Stimulated activated CD8-positive, alpha-beta memory T cell treated with anti-CD3 and anti-CD28 coated beads, Interleukin-12 subunit alpha, Interleukin-12 subunit beta, amount 100 ng/mL, for 4 hours (primary cell): ENCODE results near the gene RPL10.

ENCODE experiments used
- DNase-seq: peaks from one replicate; pipeline ENCODE4 v3.0.0-alpha.2; 2020; ENCODE audit warnings: low read depth

The RPL10 gene

DNA sequence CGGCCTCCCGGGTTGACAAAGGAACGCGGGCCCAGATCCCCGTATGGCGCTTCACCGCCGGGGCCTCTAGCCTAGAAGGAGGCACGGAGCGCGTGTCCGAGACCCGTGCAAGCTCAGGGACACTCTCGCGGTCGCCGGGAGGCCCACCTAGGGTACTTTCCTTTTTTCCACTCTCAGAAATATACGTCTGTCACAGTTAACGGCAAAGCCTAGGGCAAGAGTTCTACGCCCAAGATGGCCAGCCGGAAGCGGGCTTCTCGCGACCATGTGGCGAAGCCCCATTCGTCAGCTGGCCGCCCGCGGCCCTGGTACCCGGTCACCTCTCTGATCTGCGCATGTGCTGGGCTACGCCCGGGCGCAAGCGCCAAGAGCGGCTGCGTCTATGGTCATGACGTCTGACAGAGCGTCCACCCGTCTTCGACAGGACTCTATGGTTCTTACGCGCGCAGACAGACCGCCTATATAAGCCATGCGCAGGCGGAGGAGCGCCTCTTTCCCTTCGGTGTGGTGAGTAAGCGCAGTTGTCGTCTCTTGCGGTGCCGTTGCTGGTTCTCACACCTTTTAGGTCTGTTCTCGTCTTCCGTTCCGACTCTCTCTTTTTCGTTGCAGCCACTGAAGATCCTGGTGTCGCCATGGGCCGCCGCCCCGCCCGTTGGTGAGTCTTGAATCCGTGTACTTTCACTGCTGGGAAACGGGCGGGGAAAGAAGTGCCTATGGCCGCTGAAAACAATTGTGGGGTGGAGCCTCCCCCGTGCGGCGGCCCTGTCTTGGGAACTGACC, at the start of gene RPL10:
TSS of gene RPL10 (plus strand) at position 490 of the 780 bp plus-strand sequence. CDS start at position 633, 143 bp downstream.
- DNase-seq = peak; percentile 80

DNA sequence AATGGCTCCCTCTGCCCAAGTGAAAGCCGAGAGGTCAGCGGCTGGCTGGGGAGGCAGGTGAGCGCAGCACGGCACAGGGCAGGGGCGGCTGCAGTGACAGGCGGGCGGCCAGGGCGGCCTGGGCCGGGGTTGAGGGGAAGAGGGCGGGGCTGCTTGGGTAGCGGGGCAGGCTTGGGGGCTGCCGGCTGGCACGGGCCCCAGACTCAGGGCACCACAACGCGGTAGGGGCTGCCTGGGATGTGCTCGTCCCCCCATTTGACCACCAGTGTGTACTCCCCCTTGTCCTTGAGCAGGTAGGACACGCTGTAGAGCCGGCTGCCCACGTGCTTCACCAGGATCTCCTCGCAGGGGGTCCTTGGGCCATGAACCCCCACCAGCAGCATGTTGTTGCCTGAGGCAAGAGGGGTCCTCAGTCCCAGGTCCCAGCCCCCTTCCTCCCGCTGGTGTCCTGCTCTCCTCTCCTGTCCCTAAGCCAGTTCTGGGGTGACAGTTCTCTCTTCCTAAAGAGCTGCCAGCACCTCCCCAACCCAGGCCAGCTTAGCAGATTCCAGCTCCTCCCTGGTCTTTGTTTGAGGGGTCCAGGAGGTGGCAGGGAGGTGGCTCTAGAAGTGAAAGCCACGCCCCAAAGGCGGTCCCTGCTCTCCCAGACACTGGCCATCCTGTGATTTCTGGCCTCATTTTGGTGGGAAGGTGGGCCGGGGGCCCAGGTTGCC, 49.4 kb upstream of the RPL10 start:
- DNase-seq = no peak

DNA sequence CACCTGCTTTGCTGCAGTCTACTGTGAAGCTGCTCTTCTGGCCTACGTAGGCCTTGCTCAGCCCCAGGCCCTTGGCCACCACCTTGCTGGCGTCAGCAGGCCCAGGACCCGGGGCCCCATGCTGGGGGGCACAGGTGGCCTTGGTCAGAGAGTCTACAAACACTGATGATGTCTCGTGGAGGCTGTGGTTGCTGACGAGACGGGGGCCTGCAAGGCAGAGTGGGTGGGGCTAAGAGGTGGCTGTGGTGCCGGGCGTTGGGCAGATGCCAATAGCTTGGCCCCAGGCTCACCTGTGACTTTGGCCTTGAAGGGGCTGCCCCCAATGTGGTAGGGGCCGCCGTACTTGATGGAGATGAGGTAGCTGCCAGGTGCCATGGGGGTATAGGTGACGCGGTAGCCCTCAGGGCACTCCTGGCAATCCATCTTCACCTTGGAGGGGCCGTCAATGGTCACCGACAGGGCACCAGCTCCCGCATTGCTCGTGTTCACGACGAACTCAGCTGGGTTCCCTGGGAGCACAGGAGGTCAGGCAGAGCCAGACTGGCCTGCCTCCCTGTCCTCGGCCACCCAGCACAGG, 48.7 kb upstream of the RPL10 start:
- no peak for DNase-seq

DNA sequence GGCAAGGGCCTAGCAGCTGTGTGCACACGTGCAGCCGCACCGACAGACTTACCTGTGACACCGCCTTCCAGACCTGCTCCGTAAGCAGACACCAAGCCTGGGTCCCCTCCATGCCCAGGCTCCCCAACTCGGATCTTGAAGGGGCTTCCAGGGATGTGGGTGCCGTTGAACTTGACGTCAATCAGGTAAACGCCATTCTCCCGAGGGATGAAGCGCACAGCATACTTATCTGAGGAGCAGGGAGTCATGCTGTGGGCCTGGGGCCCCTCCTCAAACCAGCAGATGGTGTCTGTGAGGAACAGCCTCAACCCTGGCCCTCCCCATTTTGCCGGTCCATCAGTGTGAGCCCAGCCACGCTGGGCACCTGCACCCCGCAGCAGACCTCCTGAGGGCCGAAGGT, 48.2 kb upstream of the RPL10 start:
- DNase-seq = no peak

DNA sequence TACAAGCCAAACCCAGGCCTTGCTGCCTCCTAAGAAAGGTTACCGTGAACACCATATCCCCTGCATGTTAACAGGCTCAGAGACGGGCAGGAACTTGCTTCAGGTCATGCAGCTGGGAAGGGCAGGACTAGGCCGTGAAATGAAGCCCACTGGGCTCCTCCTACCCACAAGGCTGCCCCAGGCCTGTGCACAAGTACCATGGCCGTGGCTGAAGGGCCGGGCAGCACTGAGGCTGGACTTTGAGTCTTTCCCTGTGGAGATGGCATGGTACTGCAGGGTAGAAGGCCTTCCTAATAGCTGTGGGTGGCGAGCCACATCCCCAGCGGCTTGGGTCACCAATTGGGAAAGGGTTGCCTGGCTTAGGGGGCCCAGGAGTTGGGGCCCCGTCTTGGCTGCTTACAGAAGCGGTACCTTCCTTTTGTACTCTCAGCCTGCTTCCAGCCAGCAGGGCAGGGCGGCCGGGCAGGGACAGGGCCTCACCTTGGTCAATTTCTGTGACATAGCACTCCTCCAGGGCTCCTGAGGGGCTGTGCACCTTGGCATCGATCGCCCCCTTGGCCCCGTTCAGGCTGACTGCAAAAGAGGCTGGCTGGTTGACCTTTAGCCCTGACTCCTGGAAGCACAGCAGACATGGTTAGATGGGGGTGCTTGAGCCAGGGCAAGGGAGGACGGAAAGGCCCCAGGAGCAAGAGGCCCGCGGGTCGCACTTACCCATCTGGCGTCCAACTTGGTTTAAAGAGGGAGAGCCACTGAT, 47.6 kb upstream of the RPL10 start:
- DNase-seq = no peak

DNA sequence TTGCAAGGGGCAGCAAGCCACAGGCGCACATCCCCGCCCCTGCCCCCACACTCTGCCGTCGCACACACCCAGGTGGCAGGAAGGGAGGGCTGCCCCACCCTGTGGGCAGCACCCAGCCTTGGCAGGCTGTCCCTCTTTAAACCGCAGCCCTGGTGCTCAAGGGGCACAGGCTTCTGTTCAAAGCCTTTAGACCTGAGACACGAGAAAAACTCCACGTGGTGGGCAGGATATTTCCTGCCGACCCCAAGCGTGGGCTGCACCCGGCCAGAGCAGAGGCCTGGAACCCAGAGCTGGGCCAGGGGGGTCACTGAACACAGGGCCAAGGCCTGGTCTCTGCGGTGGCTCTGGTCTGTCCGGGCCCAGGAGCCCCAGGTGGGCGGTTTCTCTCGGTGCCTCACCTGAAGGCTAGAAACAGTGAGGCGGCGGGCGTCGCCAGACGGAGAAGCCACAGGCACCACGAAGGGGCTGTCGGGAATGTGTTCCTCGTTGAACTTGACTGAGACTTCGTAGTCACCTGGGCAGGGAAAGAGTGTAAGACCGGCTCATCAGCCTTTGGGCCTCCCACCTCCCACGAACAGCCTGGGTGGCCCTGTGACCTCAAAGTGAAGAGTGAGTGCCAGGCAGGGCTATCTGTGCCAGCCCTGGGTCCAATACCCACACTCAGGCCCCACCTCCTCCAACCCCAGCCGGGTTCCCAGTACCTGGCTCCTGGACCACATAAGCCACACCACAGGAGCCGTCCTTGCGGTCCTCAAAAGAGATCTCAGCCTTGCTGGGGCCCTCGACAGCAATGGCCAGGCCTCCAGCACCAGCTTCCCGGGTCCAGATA, 46.8 kb upstream of the RPL10 start:
- DNase-seq = no peak

DNA sequence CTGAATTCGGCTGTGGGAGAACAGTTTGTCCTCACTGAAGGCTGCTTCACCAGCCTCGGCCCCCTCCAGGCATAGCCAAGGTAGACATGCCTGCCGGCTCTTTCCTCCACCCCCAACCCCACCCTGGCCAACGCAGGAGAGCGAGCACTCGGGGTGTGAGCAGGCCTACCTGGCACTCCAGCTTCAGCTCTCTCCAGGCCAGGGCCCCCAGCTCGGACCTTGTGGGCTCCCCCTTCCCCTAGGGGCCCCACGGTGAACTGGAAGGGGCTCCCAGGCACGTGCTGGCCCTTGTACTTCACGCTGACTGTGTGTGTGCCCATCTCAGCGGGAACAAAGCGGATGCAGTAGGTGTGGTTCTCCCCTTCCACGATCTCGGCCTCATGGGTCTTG, 46.2 kb upstream of the RPL10 start:
- no peak for DNase-seq

DNA sequence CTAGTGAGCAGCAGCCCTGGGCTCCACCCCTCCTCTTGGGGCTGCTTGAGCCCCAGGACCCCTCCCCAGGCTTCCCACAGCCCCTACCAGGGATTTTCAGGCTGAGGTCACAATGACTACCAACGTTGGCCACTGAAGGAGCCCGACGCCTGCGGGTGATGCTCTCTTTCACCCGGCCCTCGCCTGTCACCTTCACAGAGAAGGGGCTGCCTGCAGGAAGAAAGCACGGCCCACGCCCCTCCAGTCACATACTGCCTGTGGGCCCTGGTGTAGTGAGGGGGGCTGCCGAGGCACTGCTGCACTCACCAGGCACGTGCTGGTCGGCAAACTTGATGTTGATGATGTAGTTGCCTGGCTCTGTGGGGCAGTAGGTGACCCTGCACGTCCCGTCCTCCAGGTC, 45.7 kb upstream of the RPL10 start:
- no peak for DNase-seq

DNA sequence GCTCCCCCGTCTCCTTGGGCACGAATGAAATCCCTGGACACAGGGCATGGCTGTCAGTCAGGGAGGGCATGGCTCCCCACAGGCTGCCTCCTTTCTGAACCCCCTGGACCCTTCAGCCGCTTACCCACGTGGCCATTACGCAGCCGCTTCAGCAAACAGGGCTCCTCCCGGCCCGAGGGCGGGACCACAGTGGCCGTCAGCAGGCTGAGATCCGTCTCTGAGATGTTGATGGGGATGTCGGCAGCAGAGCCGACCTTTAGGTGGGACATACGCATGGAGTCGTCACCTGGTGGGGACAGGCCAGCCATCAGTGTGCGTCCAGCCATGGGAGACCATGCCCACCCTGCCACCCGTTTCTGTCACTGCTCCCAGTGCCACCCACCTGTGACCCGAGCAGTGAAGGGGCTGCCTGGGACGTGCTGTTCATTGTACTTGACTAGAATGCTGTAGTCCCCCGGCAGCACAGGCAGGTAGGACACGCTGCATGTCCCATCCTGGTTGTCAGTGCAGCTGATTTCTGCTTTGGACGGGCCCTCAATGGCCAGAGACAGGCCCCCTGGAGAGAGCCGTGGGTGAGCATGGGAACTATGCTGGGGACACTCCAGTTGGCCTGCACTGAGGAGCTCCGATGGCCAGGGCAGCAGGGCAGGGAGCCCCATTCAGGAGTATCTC, 44.9 kb upstream of the RPL10 start:
- DNase-seq = no peak

DNA sequence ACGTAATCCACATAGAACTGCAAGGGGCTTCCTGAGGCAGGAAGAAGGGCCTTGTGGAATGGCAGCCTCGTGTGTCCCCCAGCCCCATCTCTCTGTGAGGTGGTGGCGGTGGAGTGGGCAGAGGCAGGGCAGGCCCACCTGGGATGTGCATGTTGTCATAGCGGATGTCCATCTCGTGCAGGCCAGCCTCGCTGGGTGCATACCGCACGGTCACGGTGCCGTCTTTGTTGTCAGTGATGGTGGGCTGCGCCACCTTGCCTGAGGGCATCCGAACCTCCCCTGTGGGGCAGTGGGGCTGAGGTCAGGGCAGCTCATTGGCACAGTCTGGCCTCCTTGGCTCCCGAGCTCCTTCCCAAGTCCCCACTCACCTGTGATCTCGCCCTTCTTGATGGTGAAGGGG, 44.2 kb upstream of the RPL10 start:
- DNase-seq = no peak

DNA sequence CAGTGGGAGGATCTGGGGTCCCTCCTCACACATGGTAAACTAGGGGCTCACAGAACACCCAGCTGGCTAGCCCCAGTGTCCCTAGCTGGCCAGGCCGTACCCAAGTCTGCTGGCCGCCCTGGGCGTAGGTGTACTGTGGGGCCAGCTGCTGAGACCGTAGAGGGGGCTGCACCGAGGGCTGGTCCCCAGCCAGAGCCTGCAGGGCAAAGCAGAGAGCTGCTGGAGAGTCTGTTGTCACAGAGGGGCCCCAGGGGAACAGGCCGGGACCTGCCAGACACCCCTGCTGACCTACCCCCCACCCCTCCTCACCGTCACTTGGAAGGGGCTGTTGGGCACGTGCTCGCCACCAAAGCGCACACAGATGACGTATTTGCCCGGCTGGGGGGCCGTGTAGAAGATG, 43.7 kb upstream of the RPL10 start:
- no peak for DNase-seq

DNA sequence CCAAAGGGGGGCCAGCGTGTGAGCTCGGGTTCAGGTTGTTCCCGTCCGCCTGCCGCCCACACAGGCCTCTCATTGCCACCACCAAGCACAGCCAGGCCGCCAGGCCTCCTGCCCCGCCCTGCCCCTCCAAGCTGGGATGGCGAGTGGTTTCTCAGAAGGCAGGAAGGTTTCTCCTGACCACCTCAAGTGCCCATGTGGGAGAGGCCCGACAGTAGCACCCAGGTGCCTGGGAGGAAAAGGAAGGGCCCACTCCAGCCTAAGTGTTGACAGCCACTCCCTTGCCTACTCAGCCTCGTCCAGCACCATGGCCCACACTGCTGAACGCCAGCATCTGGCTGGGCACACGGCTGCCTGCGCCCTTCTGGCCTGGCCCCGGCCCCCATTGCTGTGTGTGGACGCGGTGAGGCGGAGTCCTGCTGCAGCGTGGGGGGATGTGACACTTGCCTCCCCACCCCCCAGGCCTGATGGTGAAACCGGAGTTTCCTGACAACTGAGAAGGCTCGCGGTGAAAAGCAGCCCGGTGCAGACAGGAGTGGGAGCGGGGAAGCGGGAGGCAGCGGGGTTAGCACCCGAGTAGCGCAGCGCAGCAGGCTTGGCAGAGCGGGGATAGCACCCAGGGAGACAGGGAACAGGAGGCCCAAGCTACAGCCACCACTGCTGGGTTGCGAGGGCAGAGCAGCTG, 42.9 kb upstream of the RPL10 start:
- DNase-seq = no peak

DNA sequence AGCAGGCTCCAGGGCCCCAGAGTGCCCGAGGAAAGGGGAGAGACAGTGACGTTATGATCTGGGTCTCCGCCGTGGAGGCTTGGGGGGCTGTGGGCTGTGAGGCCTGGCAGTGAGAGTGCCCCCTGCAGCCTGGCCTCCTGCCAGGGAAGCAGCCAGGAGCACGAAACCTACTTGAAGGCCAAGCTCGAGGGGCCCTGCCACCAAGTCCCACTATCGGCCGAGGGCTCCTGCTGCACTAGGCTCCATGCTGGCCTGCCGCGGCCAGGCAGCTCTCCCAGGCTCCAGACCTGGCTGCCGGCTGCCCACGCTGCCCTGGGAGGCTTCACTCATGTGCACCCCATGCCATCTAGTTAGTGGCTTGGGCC, 42.4 kb upstream of the RPL10 start:
- DNase-seq = no peak

DNA sequence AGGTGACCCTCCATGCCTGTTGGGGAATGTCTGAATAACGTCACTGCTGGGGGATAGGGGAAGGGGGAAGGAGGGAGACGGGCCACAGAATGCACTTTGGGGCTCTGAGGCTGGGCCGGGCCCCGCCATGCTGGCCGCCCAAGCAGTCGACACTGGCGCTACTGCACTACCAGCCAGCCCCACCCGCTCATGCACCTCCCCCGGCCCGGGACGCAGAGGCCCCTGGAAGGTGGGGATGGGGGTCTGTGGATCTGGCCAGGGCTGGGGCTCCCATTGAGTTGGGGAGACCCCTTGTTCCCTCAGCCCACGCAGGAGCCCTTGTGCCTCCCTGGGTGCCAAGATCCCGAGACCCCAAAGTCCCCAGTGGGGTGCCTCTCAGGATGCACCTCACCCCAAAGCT, 41.6 kb upstream of the RPL10 start:
- DNase-seq = no peak

DNA sequence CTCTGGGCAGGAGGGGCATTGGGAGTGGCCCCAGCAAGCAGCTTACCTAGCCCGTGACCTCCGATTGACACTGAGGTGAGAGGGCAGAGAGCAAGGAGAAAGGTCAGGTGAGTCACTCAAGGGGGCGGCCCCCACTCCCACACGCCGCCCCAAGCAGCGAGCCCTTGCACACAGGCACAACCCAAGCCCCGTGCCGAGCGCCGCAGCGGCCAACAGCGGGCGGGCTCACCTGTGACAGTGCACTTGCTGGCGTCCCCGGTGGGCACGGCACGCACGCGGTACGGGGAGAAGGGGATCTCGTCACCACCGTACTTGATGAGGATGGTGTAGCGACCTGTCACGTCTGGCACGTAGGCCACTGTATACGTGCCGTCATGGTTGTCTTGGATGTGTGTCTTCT, 41.0 kb upstream of the RPL10 start:
- no peak for DNase-seq

DNA sequence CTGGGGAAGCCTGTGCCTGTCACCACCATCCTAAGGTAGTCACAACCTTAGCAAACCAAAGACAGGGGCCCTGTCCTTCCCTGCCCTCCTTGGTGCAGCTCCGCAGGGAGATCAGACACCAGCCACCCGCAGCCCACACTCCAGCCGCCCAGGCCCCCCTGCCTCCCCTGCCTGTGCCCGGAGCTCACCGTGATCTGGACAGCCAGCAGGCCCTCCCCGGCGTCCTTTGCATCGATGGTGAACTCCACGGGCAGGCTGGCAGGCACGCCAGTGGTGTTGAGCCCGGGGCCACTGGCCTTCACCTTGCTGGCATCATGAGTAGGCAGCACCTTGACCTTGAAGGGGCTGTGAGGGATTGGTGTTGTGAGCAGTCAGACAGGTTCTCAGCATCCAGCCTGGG, 40.2 kb upstream of the RPL10 start:
- DNase-seq = no peak

DNA sequence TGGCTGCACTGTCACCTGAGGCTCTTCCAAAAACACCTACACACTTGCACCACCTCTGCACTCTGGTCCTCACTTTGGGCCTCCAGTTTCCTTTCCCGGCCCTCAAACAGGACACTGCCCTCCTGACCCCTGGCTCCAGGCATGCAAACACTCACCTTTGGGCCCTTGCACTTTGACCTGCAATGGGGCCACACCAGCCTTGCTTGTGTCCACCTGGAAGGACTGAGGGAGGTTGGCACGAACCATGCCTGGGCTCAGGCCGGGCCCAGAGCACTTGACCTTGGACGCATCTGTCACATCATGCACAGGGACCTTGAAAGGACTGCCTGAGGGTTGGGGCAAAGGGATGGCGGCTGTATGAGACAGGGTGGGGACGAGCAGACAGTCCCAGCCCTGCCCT, 39.3 kb upstream of the RPL10 start:
- DNase-seq = no peak

DNA sequence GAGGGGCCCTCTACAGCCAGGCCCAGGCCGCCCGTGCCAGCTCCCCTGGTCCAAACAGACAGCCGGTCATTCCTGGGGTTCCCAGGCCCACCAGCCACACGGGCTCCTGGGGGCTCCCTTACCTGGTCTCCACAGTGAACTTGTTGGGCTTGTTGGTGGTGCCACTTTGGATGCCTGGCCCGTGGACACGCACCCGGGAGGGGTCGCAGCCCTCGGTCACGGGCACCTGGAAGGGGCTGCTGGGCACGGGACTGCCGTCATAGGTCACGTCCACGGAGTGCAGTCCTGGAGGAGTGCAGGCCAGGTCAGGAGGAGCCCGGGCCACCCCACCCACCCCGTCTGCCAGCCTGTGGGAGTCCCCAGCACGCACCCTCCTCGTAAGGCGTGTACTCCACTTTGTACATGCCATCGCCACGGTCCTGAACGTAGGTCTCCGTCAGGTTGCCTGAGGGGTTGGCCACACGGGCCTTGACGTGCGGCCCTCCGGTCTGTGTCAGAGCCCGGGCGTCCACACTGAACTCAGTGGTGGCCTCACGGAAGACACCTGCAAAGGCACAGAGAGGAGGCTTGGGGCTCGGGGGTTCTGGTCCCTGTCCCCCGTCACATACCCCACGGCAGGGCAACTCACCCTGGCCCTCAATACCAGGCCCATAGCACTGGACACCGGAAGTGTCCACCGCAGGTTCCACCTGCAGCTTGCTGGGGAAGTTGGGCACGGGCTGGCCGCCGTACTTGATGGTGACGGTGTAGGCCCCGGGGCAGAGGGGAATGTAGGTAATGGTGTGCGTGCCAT, 38.6 kb upstream of the RPL10 start:
- no peak for DNase-seq

DNA sequence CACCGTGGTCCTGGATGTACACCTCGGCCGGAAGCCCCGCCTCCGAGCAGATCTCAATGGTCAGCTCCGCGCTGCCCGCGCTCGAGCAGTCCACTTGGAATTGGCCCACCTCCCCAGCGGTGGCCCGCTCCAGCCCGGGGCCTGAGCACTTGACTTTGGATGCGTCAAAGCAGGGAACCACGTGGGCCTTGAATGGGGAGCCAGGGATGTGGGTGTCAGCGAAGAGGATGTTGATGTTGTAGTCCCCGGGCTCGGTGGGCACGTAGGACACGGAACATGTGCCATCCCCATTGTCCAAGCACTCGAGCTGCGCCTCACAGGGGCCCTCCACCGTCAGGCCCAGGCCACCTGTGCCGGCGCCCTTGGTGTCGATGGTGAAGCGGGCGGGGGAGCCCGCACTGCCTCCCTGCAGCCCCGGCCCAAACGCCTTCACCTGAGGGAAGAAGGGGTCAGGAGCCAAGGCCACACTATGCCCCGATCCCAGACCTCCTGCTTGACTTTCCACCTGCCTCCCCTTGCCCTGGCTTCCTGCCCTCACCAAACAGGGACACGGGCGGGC, 37.9 kb upstream of the RPL10 start:
- DNase-seq = no peak
